ENCODE results near the gene SFXN3.
"Not testable (repeated sequence)": the region's sequence is repeated elsewhere in the genome, so short reads cannot be mapped to it uniquely, and the experiment has no call there.

Gene SFXN3

GRCh38 chr10:101016814-101017213 lies 14.2 kb upstream of the SFXN3 start:
- DNase-seq, result no peak

DNA sequence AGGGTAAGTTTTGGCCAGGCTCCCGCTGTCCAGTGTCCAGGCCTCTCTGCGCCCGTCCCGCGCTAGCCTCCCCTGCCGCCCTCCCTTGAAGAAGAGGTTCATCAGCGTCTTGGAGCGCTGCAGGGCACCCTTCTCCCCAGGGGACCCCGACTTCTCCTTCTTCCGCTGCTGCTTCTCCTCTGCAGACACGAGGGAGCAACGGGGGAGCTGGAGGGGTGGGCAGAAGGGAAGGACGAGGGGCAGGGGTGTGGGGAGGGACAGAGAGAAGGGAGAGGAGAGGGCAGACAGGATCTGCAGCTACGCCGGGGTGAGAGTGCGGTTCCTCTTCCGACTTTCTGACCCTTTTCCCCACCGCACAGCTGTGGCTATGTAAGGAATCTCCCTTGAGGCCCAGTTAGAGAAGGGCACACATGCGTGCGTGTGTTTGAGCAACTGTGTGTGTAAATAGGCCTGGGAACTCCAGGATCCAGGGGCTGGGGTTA lies 12.9 kb upstream of the SFXN3 start:
- no peak for DNase-seq

DNA sequence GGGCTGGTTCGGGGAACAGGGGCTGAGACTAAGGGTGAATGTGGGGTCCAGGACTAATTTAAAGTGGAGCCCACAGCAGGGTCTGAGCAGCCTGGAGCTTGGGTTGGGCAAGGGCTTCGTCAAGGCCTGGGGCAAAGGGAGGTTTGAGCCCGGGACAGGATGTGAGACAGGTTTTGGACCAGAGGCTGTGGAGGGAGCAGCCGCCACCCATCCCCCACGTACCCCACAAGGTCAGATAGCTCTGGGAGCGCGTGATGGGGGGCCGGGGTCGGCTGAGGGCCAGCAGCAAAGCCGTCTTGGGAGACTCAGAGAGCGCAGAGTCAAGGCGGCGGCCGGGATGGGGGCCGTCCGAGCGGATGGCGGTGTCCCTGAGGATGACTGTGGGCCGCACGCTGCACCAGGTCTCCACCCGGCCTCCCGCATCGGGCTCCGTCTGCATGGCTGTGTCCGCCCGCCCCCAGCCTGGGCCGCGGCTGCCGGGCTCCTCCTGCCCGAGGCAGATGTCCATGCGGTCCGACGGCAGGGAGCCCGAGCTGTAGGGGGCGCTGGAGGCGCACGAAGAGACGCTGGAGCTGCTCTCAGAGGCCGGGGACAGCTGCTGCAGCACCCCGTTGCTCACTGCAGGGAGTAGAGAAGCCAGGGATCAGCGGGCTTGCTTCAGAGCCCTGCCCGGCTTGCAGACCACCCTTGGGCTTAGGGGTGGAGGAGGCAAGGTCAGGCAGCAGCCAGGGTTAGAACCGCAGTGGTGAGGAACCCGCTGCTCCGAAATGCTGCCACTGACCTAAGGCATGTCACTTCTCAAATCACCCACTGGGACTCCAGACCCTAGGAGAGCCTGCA lies 12.2 kb upstream of the SFXN3 start:
- DNase-seq, result peak; percentile 30

GRCh38 chr10:101019440-101019703 lies 11.7 kb upstream of the SFXN3 start:
- no peak for DNase-seq

DNA sequence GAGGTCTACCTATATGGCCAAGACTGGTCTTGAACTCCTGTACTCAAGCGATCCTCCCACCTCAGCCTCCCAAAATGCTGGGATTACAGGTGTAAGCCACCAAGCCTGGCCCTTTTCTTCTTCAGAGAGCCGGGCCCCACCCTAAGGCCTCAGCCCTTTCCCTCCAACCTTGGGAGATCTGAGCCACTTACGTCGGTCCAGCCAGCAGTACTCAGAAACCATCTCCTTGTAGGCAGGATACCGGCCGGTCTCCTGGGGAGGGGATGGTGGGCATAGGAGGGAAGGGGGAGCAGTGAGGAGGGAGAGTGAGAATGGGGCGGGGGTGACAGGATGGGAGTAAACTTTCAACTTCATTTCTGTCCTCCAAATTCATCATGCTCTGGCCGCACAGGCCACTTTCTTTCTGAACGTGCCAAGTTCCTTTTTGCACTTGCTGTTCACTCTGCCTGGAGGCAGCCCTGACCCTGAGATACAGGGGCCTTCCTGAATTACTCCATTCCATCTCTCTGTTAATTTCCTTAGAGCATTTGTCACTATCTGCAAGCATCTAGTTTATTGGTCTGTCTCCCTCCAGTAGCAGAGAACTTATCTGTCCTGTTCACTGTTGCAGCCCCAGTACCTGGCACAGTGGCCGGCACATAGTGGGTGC lies 10.5 kb upstream of the SFXN3 start:
- no peak for DNase-seq

DNA sequence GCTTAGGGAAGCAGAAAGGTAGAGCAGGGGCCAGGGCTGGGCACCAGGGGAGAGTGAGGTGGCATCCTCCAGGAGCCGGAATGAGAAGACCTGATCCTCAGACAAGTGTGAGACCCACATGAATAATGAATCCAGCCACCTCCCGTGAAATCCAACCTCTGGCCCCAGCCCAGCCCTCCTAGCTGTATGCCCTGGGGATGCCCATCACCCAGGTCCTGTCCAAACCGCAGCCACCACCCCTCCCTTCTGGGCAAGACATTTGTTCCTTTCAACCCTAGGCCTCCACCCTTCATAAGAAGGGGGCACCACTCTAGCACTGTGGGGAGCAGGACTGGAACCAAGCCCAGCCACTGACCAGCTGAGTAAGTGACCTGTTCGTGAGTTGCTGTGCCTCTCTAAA lies 9.8 kb upstream of the SFXN3 start:
- no peak for DNase-seq

DNA sequence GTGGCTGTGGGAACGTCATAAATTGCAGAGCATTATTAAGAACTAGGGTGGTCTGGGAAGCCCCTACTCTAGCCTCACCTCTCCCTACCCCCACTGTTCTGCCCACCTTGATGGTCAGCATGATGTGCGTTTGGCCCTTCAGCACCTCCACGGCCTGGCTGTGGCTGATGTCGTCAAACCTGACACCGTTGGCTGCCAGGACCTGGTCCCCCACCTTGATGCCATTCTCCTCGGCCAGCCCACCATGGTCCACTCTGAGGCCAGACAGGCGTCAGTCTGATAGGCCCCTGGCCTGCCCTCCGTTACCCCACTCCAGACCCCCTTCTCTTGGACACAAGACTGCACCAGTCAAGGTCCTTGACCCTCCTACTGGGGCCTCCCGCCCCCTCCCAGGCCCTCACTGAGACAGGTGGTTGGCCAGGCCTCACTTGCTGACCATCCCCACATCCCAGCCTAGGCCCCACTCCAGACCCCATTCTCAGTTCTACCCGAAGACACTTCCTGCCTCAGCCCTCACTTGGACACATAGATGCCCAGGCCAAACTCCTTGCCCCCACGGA lies 9.3 kb upstream of the SFXN3 start:
- no peak for DNase-seq

DNA sequence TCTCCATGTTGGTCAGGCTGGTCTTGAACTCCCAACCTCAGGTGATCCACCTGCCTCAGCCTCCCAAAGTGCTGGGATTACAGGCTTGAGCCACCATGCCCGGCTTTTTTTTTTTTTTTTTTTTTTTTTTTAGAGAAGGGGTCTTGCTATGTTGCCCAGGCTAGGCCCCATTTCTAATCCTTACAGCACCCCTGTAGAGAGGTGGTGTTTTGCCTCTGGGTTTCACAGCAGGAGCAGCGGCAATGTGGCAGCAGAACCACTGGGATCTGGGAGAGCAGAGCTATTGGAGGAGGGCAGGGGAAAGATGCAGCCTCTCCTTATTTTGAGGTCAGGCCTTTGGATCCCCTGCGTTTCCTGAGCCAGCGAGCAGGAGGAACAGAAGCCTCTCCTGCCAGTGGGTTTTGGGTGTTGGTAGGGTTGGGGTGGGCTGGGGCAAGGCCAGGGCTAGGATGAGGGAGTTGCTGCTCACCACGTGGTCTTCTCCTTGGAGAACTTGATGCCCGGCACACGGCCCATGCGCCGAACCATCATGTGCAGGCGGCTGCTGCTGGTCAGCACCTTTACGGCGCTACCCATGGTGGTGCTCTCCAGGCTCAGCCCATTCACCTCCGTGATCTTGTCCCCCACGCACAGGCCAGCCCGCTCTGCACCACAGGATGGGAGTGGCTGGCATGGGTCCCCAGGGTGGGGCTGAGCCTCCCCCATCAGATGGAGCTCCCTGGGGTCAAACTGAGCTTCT lies 7.9 kb upstream of the SFXN3 start:
- no peak for DNase-seq

- no peak for DNase-seq
These were observed 3.8 kb upstream of the SFXN3 start for GRCh38 chr10:101027106-101027720.

- no peak for DNase-seq
These were observed 2.3 kb upstream of the SFXN3 start for GRCh38 chr10:101028446-101029337.

DNA sequence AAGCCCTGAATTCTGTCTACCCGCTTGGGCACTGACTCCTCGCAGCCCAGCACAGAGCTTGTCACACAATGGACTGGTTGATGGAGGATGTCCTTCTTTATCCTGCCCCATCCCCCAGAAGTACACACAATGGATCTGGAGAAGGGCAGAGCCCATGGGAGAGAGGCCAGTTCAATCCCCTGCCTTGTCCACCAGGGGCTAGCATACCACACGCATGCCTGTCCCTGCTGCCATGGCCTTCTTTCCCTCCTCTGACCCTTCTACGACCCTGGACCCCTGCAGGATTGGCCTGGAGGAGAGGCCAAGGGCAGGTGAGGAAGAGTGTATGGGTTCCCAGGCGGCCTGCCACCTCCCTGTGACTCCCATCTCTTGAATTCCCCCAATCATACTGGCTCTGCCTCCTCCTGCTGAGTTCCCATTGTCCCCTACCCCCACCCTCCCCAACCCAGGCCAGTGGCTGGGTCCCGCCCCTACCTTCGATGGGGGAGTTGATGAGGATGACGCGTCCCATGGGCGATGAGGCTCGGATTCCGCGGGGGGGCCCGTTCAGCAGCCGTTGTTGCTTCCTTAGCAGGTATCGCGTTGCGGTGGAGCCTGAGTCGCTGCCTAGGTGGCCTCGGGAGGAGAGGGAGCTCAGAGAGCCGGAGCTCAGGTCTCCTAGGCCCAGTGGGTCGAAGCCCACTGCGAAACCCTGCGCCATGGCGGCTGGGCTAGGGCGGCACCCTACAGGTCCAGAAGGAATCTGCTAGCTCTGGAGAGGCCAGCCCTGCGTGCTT lies 1.3 kb upstream of the SFXN3 start:
- DNase-seq, result no peak

DNA sequence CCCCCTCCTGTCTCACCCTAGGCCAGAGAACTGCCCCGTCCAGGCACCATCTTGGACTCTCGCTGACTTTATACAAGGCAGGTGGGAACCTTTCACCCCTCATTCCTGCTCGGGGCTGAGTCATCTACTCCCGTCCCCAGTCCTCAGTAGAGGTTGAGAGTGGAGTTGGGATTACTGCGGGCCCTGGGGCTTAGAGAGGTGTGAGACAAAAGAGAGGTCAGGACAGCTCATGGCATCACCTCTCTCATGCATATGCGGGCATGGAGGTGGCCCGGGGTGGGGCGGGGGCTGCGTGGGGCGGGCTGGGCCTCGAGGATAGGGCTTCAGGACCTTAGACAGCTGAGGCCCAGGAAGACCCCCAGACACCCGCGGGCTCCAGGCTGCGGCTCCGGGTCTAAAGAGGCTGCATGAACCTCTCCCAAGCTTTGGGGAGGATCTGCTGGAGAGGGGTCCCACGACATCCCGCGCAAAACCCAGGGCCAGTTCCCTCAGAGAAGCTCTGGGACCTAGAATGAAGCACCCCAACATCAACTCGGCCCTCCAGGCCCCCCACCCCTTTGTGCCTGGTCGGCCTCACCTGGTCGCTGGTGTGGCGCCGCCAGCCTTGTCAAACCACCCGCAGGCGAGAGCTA lies 422 bp upstream of the SFXN3 start:
- DNase-seq, result no peak

GRCh38 chr10:101031796-101032636 lies 982 bp downstream of the SFXN3 start:
- DNase-seq, result peak; percentile 13

GRCh38 chr10:101032637-101033224 lies 1.7 kb downstream of the SFXN3 start:
- DNase-seq, result peak; percentile 4

DNA sequence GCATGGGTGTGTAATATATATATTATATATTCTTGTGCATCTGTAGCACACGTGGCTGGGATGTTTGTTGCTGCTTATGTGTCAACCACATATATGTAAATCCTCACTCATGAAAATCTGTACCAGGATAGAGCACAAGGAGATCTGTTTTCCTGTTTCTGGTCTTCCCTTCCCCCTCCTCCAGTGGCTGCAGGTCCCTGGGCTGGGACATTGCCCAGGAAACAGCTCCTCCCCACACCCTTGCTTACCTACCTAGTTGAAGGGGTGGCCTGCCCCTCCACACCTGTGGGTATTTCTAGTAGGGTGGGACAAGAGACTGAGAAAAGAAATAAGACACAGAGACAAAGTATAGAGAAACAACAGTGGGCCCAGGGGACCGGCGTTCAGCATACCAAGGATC lies 2.2 kb downstream of the SFXN3 start:
- DNase-seq, result no peak

GRCh38 chr10:101034404-101034803 lies 3.4 kb downstream of the SFXN3 start:
- not testable (repeated sequence) for DNase-seq

- DNase-seq, result no peak
These were observed 4.3 kb downstream of the SFXN3 start for GRCh38 chr10:101035314-101035713.

DNA sequence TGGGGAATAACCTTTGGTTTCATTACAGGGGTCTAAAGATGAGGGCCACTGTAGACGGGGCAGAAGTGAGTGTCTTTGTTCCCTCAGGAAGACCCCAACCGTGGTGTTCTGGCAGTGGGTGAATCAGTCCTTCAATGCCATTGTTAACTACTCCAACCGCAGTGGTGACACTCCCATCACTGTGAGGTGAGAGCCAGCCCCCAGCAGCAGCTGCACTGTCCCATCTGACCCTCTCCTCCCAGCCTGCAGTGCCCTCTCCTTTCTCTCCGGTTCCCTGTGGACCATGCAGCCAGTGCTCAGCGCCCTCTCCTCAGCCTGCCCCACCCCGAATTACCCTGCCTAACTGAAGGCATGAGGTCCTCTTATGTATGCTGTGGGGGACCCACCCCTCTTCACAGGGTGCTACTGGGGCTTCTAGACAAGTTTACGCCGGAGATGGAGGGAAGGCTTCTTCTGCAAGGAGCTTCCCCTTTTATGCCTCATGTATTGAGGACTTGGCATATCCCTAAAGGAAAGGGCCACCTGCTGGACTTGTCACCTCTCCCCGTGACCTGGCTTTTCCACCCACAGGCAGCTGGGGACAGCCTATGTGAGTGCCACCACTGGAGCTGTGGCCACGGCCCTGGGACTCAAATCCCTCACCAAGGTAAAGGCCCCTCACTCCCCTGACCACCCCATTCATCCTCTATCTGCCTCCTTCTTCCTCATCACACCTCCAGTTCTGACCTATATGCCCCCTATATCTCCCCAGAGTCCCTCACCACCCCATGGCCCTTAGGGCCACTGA lies 5.1 kb downstream of the SFXN3 start:
- DNase-seq, result no peak

DNA sequence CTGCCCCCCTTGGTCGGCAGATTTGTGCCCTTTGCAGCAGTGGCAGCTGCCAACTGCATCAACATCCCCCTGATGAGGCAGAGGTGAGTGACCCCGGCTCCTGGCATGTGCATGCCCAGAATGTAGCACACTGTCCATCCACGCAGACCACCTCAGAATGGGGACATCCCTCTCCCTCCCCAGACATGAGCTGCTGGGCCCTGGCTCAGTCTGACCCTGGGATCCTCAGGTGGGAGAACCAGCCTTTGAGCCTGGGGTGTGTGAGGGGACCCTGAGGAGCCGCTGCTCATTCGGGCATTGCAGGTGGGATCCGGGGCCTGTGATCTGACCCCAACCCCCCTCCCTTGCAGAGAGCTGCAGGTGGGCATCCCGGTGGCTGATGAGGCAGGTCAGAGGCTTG lies 5.7 kb downstream of the SFXN3 start:
- DNase-seq, result no peak

Data from DMS79 (cell line).